Measurements from ENCODE around the gene SLC19A1. TPM values are rescaled to one million over a fixed set of nuclear protein-coding genes. Genes with fewer than 3 reads are reported as not detected.

SLC19A1 gene
- polyA plus RNA-seq, 1 experiment = 8.1 TPM

DNA sequence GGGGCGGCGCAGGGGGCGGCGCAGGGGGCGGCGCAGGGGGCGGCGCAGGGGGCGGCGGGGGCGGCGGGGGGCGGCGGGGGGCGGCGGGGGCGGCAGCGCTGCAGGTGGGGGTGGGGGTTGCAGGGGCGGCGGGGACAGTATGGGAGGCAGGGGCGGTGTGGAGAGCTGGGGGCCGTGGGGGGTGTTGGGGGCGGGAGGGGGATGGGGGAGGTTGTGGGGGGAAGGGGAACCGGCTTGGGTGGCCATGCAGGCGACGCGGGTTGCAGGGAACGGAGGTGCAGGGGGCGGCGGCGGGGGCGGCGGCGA, 13.0 kb upstream of the SLC19A1 start:
- no peaks in the 10 kb centered on the region for H3K36me3 ChIP-seq (ENCODE audit: control insufficient read depth, insufficient read depth, low read length)
- CTCF ChIA-PET = interaction anchor here (1.0 to 5.7 kb wide), 11 partner anchors 8 to 367 kb away, joined by 3 to 71 read pairs (median 6); no protein-coding TSS in a partner anchor
- peaks cover 7% of the 10 kb centered on the region; the same call in 1 of the 2 replicates for H3K27me3 ChIP-seq (ENCODE audit: control insufficient read depth, insufficient read depth, low read length)
- peak overlapping the region; percentile 45 for H3K4me3 ChIP-seq (ENCODE audit: low read depth, low read length)
- no peak for DNase-seq (ENCODE audit: low read depth)
- POLR2A ChIA-PET = no interaction called here
- TF ChIP-seq, protein P1, sequence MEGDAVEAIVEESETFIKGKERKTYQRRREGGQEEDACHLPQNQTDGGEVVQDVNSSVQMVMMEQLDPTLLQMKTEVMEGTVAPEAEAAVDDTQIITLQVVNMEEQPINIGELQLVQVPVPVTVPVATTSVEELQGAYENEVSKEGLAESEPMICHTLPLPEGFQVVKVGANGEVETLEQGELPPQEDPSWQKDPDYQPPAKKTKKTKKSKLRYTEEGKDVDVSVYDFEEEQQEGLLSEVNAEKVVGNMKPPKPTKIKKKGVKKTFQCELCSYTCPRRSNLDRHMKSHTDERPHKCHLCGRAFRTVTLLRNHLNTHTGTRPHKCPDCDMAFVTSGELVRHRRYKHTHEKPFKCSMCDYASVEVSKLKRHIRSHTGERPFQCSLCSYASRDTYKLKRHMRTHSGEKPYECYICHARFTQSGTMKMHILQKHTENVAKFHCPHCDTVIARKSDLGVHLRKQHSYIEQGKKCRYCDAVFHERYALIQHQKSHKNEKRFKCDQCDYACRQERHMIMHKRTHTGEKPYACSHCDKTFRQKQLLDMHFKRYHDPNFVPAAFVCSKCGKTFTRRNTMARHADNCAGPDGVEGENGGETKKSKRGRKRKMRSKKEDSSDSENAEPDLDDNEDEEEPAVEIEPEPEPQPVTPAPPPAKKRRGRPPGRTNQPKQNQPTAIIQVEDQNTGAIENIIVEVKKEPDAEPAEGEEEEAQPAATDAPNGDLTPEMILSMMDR (IDR thresholded peaks at IDR 0.05; ENCODE audit: insufficient read depth, low read depth, low read length) = no peak

DNA sequence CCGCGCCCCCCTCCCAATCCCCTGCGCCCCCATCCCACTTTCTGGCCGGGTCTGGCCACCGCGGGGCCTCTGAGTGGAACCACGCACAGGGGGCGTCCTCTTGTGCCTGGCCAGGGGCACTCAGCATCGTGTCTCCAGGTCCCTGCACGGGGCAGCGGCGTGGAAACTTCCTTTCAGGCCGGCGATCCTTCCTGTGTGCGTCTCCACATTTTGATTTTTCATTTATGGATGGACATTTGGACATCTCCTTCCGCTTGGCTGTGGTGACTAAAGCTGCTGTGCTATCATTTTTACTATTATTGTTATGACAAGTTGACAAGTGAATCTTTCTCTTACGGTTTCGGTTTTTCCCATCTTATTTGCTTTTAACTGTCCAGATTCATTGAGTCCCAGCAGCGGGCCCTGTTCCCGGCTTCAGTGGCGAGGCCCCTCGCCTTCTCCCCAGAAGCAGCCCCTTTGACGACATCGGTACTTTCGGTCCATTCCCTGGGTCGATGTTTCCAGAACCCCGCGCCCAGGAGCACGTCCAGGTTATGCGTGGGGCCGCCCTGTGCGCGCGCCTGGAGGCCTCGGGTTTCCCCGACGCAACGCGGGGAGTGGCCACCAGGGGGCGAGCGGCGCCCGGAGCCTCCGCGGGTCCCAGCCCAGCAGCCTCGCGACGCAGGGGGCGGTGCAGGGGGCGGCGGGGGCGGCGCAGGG, 12.4 kb upstream of the SLC19A1 start:
- ChIA-PET POLR2A (no interaction called here), CTCF (interaction anchor here (0.8 to 1.0 kb wide), 2 partner anchors 19 to 42 kb away, joined by 3 to 5 read pairs; no protein-coding TSS in a partner anchor)
- TF ChIP-seq, protein P1 (IDR thresholded peaks at IDR 0.05; ENCODE audit: insufficient read depth, low read depth, low read length) = peak; percentile 72
- Histone ChIP-seq H3K27me3 (ENCODE audit: control insufficient read depth, insufficient read depth, low read length) (peaks cover 4% of the 10 kb centered on the region; the same call in 1 of the 2 replicates), H3K36me3 (ENCODE audit: control insufficient read depth, insufficient read depth, low read length) (no peaks in the 10 kb centered on the region), H3K4me3 (ENCODE audit: low read depth, low read length) (peak overlapping the region; percentile 54)
- no peak for DNase-seq (ENCODE audit: low read depth)

DNA sequence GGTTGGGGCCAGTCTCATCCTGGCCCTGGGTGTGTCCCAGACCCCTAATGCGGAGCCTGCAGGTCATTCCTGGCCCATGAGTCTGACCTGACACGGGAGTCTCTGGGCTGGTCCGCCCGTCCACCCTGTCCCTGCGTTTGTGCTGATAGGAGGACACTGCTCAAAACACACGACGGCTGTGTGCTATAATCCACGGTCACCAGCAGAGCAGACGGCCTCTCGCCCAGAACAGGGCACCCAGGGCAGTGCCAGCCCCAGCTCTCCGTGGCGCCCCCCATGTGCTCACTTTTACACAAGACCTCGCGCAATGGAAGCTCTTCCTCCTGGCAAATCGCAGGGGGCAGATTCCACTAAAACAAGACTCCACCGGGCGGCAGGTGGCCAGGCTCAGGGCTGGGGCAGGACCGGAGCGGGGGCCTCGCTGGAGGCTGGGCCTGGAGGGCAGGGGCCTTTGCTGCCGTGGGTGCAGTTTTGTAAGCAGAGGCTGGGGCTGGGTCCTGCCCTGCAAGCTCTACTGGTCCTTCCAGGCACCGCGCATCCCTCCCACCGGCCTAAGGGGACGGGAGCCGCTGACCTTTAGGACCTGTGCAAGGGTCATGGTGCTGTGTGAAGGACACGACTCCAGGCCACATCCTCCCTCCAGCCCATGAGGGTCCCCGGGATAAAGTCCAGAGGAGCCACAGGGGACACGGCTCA, 10.6 kb upstream of the SLC19A1 start:
- CTCF ChIA-PET = interaction anchor here (1.0 to 1.1 kb wide), 2 partner anchors 44 to 370 kb away, joined by 3 read pairs; no protein-coding TSS in a partner anchor
- peaks cover 4% of the 10 kb centered on the region; the same call in 1 of the 2 replicates for H3K27me3 ChIP-seq (ENCODE audit: control insufficient read depth, insufficient read depth, low read length)
- no peak overlapping the region for H3K4me3 ChIP-seq (ENCODE audit: low read depth, low read length)
- POLR2A ChIA-PET = no interaction called here
- no peak for DNase-seq (ENCODE audit: low read depth)
- TF ChIP-seq, protein P1 (IDR thresholded peaks at IDR 0.05; ENCODE audit: insufficient read depth, low read depth, low read length) = no peak
- no peaks in the 10 kb centered on the region for H3K36me3 ChIP-seq (ENCODE audit: control insufficient read depth, insufficient read depth, low read length)

DNA sequence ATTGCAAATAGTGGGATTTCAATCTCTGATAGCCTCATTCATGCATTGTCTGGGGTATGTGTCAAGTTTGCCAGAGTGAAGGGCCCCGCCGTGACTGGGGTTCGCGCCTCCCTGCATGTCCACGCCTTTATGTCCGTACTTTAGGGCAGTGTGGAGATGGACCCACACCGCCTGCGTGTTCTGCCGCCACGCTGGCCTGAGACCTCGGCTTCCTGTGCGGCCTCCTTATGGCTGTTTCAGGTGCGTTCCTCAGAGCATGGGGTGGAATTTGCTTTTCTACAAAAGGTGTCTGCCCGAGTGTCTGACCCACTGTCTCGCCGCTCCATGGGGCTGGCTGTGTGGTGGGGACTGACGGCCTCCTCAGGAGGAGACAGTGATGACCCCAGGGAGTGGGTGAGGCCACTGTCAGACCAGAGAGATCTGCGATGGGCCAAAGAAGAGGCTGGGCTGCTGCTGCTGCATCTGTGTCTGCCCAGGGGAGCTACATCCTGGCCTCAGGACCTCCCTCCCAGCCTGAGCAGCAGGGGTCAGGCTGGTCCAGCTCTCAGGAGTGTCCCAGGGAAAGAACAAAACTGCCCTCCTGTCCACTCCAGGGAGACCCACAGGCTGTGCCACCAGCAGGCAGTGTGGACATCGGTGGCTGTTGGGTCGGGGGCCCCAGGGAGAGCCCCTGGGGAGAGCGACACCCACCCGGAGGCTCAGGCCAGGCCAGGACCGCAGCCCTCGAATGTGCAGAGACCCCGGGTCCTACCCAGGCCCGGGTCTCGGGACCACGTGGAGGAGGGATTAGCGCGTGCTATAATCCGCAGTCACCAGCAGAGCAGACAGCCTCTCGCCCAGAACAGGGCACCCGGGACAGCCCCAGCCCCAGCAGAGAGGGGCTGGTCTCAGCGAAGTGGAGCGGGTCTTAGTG, 9.8 kb upstream of the SLC19A1 start:
- TF ChIP-seq, protein P1 (IDR thresholded peaks at IDR 0.05; ENCODE audit: insufficient read depth, low read depth, low read length) = no peak
- peaks cover 2% of the 10 kb centered on the region; the same call in 1 of the 2 replicates for H3K27me3 ChIP-seq (ENCODE audit: control insufficient read depth, insufficient read depth, low read length)
- CTCF ChIA-PET = interaction anchor here (0.9 to 1.2 kb wide), 4 partner anchors 11 to 370 kb away, joined by 3 read pairs; no protein-coding TSS in a partner anchor
- no peak for DNase-seq (ENCODE audit: low read depth)
- H3K4me3 ChIP-seq (ENCODE audit: low read depth, low read length) = no peak overlapping the region
- H3K36me3 ChIP-seq (ENCODE audit: control insufficient read depth, insufficient read depth, low read length) = no peaks in the 10 kb centered on the region
- POLR2A ChIA-PET = no interaction called here

Data from BJ (cell line).